GM19455 (cell line): ENCODE data around the gene CYBA.

Experiments used
- ATAC-seq: cut with Tn5 transposase; IDR thresholded peaks from one replicate; pipeline ENCODE4 v1.9.1; 2021; ENCODE audit not compliant: unreplicated experiment

The CYBA gene

GRCh38 chr16:88595101-88595500 is 55.8 kb downstream of the CYBA start:
- no peak for ATAC-seq

GRCh38 chr16:88593910-88594309 is 56.9 kb downstream of the CYBA start:
- no peak for ATAC-seq

DNA sequence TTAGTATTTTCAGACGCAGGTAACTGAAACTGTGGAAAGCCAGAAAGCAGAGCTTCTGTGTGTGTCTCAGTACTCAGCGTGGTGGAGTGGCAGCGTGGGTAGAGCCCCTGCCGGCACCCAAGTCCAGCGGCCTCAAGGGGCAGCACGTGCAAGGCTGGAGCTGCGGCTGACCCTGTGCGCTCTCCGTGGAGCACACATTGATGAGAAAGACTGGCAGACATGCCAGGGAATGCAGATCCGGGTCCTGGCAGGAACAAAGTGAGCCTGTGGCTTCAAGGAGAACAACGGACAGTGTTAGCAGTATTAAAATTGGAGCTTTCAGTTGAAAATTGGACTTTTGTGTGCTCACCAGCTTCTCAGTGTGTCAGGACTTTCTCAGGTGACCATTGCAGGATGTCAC is 57.4 kb downstream of the CYBA start:
- ATAC-seq, result no peak
